HEK293 (cell line): Measurements from ENCODE around the gene ACOT12.
A peak's percentile ranks its signal among the peaks of the same experiment; 100 is the strongest.

Source experiments
- CTCF ChIA-PET: fragments of 350-600 bp; formaldehyde crosslinking; extraction: SDS; loops from one replicate; lab custom pipeline; 2021; ENCODE audit warnings: antibody characterized with exemption; lab: Yijun Ruan, JAX
- POLR2A ChIA-PET: fragments of 300-600 bp; formaldehyde crosslinking; extraction: SDS; loops from one replicate; lab custom pipeline; 2020; ENCODE audit warnings: antibody characterized with exemption, inconsistent platforms; lab: Yijun Ruan, JAX
- H3K27ac ChIP-seq: fragments of 200-500 bp; sonication (Bioruptor generic); 2 replicates; pipeline ENCODE4 v1.5.1; 2014; ENCODE audit warnings: low read depth, low read length, control low read depth, inconsistent platforms; ENCODE audit errors: extremely low read depth
- H3K36me3 ChIP-seq, 2 experiments: fragments of 200-500 bp in 1 of 2; sonication (Bioruptor generic) in 1 of 2; 1 replicate in 1 of 2; 2 replicates in 1 of 2; pipeline ENCODE4 v1.5.1; 2014 to 2017; ENCODE audit warnings: inconsistent platforms in 2 of 2, low read length in 2 of 2; ENCODE audit not compliant: control insufficient read depth in 2 of 2, insufficient read depth in 1 of 2
- H3K4me1 ChIP-seq: fragments of 200-500 bp; sonication (Bioruptor generic); 2 replicates; pipeline ENCODE4 v1.5.1; 2014; ENCODE audit warnings: mild to moderate bottlenecking, low read length, inconsistent platforms; ENCODE audit not compliant: control insufficient read depth, insufficient read depth
- H3K4me3 ChIP-seq: 2 replicates; pipeline ENCODE4 v1.5.1; 2011; ENCODE audit warnings: low read depth, mild to moderate bottlenecking, control low read depth, low read length, moderate library complexity
- H3K9me3 ChIP-seq: fragments of 200-500 bp; sonication (Bioruptor generic); 2 replicates; pipeline ENCODE4 v1.5.1; 2014; ENCODE audit warnings: low read depth, low read length, inconsistent platforms; ENCODE audit not compliant: control insufficient read depth, insufficient read depth
- BCL11B ChIP-seq: fragments of 450-650 bp; formaldehyde crosslinking; IDR thresholded peaks from 2 replicates; pipeline ENCODE4 v1.5.1; 2016; ENCODE audit warnings: low read depth, missing biosample characterization, missing genetic modification characterization
- EGR2 ChIP-seq: fragments of 450-650 bp; formaldehyde crosslinking; IDR thresholded peaks from 2 replicates; pipeline ENCODE4 v1.5.1; 2016; ENCODE audit warnings: low read depth, missing biosample characterization, missing genetic modification characterization
- MEIS1 ChIP-seq: sonication (generic); formaldehyde crosslinking; IDR thresholded peaks from 2 replicates; pipeline ENCODE4 v1.8.1; 2022; ENCODE audit warnings: missing genetic modification reagents, mild to moderate bottlenecking, borderline replicate concordance
- SCRT2 ChIP-seq: fragments of 450-650 bp; formaldehyde crosslinking; IDR thresholded peaks from 2 replicates; pipeline ENCODE4 v1.5.1; 2016; ENCODE audit warnings: missing biosample characterization, missing genetic modification characterization
- ZNF121 ChIP-seq: fragments of 450-650 bp; formaldehyde crosslinking; IDR thresholded peaks from 2 replicates; pipeline ENCODE4 v1.5.1; 2016; ENCODE audit warnings: missing biosample characterization, missing genetic modification characterization
- ZNF280C ChIP-seq: fragments of 450-650 bp; formaldehyde crosslinking; IDR thresholded peaks from 2 replicates; pipeline ENCODE4 v1.5.1; 2016; ENCODE audit warnings: missing biosample characterization, missing genetic modification characterization
- ZNF558 ChIP-seq: fragments of 450-650 bp; formaldehyde crosslinking; IDR thresholded peaks from 2 replicates; pipeline ENCODE4 v1.5.1; 2016; ENCODE audit warnings: missing biosample characterization, missing genetic modification characterization
- ZNF664 ChIP-seq: fragments of 450-650 bp; formaldehyde crosslinking; IDR thresholded peaks from 2 replicates; pipeline ENCODE4 v1.5.1; 2016; ENCODE audit warnings: missing biosample characterization, missing genetic modification characterization
- ZNF768 ChIP-seq: fragments of 450-650 bp; formaldehyde crosslinking; IDR thresholded peaks from 2 replicates; pipeline ENCODE4 v1.5.1; 2018; ENCODE audit warnings: missing biosample characterization, mild to moderate bottlenecking, missing genetic modification characterization
- TF ChIP-seq, protein P1 (sequence below): fragments of 450-650 bp; formaldehyde crosslinking; IDR thresholded peaks from 2 replicates; pipeline ENCODE4 v1.5.1; 2016; ENCODE audit warnings: missing biosample characterization, missing genetic modification characterization
- TF ChIP-seq, protein P2 (sequence below): fragments of 450-650 bp; formaldehyde crosslinking; IDR thresholded peaks from 2 replicates; pipeline ENCODE4 v1.5.1; 2016; ENCODE audit warnings: missing biosample characterization, missing genetic modification characterization
- TF ChIP-seq, protein P3 (sequence below): fragments of 450-650 bp; formaldehyde crosslinking; IDR thresholded peaks from 2 replicates; pipeline ENCODE4 v1.5.1; 2016; ENCODE audit warnings: missing biosample characterization, missing genetic modification characterization

The ACOT12 gene

DNA sequence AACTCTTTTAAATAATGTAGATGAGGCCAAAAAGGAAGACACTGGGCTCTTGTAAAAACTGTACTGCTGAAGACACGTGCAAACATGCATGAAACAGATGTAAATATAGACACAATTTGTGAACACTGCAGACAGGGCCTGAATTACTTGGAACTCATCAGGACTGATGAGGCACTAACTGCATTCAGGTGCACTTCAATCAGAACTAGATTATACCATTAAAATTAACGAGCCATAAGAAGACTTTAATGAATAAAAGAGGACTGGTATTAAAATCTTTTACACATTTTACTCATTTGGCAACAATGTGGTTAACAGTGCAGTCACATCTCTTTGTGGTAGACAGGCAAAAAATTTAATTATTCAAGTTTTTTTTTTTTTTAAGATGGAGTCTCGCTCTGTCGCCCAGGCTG lies 105.9 kb downstream of the ACOT12 start:
- H3K4me3 ChIP-seq = no peak overlapping the region
- H3K9me3 ChIP-seq = no peaks in the 10 kb centered on the region
- ChIA-PET CTCF (interaction anchor here (1.7 kb wide), 1 partner anchor 12 kb away, joined by 7 read pairs; no protein-coding TSS in a partner anchor), POLR2A (no interaction called here)
- no peaks in the 10 kb centered on the region for H3K4me1 ChIP-seq
- no peaks in the 10 kb centered on the region; a peak in 1 of 3 replicates for H3K36me3 ChIP-seq
- no peak for TF ChIP-seq EGR2 (tag by site-specific recombination)
- no peak for TF ChIP-seq ZNF664 (tag by site-specific recombination)
- TF ChIP-seq, protein P1, sequence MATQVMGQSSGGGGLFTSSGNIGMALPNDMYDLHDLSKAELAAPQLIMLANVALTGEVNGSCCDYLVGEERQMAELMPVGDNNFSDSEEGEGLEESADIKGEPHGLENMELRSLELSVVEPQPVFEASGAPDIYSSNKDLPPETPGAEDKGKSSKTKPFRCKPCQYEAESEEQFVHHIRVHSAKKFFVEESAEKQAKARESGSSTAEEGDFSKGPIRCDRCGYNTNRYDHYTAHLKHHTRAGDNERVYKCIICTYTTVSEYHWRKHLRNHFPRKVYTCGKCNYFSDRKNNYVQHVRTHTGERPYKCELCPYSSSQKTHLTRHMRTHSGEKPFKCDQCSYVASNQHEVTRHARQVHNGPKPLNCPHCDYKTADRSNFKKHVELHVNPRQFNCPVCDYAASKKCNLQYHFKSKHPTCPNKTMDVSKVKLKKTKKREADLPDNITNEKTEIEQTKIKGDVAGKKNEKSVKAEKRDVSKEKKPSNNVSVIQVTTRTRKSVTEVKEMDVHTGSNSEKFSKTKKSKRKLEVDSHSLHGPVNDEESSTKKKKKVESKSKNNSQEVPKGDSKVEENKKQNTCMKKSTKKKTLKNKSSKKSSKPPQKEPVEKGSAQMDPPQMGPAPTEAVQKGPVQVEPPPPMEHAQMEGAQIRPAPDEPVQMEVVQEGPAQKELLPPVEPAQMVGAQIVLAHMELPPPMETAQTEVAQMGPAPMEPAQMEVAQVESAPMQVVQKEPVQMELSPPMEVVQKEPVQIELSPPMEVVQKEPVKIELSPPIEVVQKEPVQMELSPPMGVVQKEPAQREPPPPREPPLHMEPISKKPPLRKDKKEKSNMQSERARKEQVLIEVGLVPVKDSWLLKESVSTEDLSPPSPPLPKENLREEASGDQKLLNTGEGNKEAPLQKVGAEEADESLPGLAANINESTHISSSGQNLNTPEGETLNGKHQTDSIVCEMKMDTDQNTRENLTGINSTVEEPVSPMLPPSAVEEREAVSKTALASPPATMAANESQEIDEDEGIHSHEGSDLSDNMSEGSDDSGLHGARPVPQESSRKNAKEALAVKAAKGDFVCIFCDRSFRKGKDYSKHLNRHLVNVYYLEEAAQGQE (tag by site-specific recombination) = no peak
- TF ChIP-seq, all 188 proteins: peak for 0
- H3K27ac ChIP-seq = no peak overlapping the region

DNA sequence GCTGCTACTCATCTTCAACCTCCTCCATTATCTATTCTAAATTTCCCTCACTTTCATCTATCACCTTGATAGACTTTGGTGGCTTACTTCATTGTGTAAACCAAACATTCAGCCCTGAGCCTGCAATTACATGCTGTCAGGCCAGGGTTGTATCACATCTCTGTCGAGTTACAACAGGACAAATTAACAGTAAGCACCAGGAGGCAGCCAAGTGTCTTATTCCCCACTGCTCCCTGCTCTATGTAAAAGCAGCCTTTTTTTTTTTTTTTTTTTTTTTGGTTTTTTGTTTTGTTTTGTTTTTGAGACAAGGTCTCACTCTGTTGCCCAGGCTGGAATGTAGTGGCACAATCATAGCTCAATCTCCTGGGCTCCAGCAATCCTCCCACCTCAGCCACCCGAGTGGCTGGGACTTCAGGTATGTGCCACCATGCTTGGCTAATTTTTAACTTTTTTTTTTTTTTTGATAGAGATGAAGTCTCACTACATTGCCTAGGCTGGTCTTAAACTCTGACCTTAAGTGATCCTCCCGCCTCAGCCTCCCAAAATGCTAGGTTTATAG lies 107.8 kb downstream of the ACOT12 start:
- Histone ChIP-seq H3K4me1 (no peaks in the 10 kb centered on the region), H3K9me3 (no peaks in the 10 kb centered on the region), H3K36me3 (no peaks in the 10 kb centered on the region; a peak in 1 of 3 replicates), H3K4me3 (no peak overlapping the region), H3K27ac (no peak overlapping the region)
- POLR2A ChIA-PET = no interaction called here
- no peak for TF ChIP-seq MEIS1 (CRISPR knock-in tag)
- TF ChIP-seq, protein P2, sequence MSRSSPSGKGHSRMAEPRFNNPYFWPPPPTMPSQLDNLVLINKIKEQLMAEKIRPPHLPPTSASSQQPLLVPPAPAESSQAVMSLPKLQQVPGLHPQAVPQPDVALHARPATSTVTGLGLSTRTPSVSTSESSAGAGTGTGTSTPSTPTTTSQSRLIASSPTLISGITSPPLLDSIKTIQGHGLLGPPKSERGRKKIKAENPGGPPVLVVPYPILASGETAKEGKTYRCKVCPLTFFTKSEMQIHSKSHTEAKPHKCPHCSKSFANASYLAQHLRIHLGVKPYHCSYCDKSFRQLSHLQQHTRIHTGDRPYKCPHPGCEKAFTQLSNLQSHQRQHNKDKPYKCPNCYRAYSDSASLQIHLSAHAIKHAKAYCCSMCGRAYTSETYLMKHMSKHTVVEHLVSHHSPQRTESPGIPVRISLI (tag by site-specific recombination) = peak; percentile 74
- CTCF ChIA-PET = interaction anchor here (0.7 to 1.7 kb wide), 3 partner anchors 10 to 120 kb away, joined by 3 to 7 read pairs (median 3); no protein-coding TSS in a partner anchor

DNA sequence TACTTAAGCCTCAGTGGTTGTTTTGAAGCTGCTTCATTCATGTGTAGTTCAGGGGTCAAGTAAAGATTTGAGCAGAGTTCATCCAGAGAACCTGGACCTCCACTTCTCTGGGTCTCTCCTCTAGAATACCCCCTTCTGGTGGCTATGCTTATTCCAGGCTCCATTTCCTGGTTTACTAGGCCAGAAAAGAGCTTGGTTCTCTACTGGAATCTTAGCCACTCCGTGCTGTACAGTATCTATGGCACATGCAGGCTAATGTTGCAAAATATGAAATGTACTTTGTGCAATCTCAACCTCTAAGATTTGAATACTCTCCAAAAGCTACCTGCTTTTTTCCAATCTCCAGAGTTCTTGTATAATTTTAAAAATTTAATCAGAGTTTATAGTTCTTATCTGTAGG lies 110.0 kb downstream of the ACOT12 start:
- H3K36me3 ChIP-seq = no peaks in the 10 kb centered on the region; a peak in 1 of 3 replicates
- no peaks in the 10 kb centered on the region for H3K4me1 ChIP-seq
- ChIA-PET POLR2A (no interaction called here), CTCF (interaction anchor here (0.6 to 2.0 kb wide), 3 partner anchors 15 to 806 kb away, joined by 3 to 9 read pairs (median 4); no protein-coding TSS in a partner anchor)
- TF ChIP-seq ZNF280C (tag by site-specific recombination) = no peak
- no peak for TF ChIP-seq ZNF558 (tag by site-specific recombination)
- TF ChIP-seq ZNF768 (tag by site-specific recombination) = no peak
- no peak for TF ChIP-seq SCRT2 (tag by site-specific recombination)
- TF ChIP-seq ZNF121 (tag by site-specific recombination) = no peak
- TF ChIP-seq, protein P3, sequence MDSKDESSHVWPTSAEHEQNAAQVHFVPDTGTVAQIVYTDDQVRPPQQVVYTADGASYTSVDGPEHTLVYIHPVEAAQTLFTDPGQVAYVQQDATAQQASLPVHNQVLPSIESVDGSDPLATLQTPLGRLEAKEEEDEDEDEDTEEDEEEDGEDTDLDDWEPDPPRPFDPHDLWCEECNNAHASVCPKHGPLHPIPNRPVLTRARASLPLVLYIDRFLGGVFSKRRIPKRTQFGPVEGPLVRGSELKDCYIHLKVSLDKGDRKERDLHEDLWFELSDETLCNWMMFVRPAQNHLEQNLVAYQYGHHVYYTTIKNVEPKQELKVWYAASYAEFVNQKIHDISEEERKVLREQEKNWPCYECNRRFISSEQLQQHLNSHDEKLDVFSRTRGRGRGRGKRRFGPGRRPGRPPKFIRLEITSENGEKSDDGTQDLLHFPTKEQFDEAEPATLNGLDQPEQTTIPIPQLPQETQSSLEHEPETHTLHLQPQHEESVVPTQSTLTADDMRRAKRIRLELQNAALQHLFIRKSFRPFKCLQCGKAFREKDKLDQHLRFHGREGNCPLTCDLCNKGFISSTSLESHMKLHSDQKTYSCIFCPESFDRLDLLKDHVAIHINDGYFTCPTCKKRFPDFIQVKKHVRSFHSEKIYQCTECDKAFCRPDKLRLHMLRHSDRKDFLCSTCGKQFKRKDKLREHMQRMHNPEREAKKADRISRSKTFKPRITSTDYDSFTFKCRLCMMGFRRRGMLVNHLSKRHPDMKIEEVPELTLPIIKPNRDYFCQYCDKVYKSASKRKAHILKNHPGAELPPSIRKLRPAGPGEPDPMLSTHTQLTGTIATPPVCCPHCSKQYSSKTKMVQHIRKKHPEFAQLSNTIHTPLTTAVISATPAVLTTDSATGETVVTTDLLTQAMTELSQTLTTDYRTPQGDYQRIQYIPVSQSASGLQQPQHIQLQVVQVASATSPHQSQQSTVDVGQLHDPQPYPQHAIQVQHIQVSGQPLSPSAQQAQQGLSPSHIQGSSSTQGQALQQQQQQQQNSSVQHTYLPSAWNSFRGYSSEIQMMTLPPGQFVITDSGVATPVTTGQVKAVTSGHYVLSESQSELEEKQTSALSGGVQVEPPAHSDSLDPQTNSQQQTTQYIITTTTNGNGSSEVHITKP (tag by site-specific recombination) = no peak
- TF ChIP-seq BCL11B (tag by site-specific recombination) = no peak
- no peaks in the 10 kb centered on the region for H3K9me3 ChIP-seq
- no peak overlapping the region for H3K27ac ChIP-seq
- no peak overlapping the region for H3K4me3 ChIP-seq
